Fibroblast of lung (primary cell): ENCODE results near the gene HDAC4. TPM values are rescaled to one million over a fixed set of nuclear protein-coding genes. Genes with fewer than 3 reads are reported as not detected.

Experiments
- DNase-seq, 2 donors: peaks; one replicate each; pipeline versions ENCODE4 v3.0.0 to v3.0.0-alpha.2; 2010; ENCODE audit warnings: low read depth in 2 of 2
- H2AFZ ChIP-seq: 2 replicates; pipeline ENCODE4 v1.5.1; 2012; ENCODE audit warnings: low read length, control low read depth, inconsistent platforms
- H3K27ac ChIP-seq: 2 replicates; pipeline ENCODE4 v1.5.1; 2011; ENCODE audit warnings: low read length, control low read depth; ENCODE audit not compliant: insufficient read depth
- H3K27me3 ChIP-seq: 2 replicates; pipeline ENCODE4 v1.5.1; 2011; ENCODE audit warnings: mild to moderate bottlenecking, low read length; ENCODE audit not compliant: control insufficient read depth, insufficient read depth
- H3K36me3 ChIP-seq: 2 replicates; pipeline ENCODE4 v1.5.1; 2011; ENCODE audit warnings: low read length; ENCODE audit not compliant: control insufficient read depth, insufficient read depth
- H3K4me1 ChIP-seq: 2 replicates; pipeline ENCODE4 v1.5.1; 2011; ENCODE audit warnings: low read length; ENCODE audit not compliant: control insufficient read depth, insufficient read depth; ENCODE audit errors: extremely low read depth
- H3K4me2 ChIP-seq: 2 replicates; pipeline ENCODE4 v1.5.1; 2011; ENCODE audit warnings: low read length, control low read depth; ENCODE audit not compliant: insufficient read depth; ENCODE audit errors: extremely low read depth
- H3K4me3 ChIP-seq, 4 experiments: fragments of 200-600 bp in 1 of 4; sonication (generic) in 1 of 4; replicated peaks in 1 of 4; 2 replicates each; pipeline ENCODE4 v1.5.1; 2011 to 2016; ENCODE audit warnings: low read length in 4 of 4, low read depth in 3 of 4, mild to moderate bottlenecking in 3 of 4, control low read depth in 2 of 4, inconsistent platforms in 1 of 4, mixed read lengths in 1 of 4; ENCODE audit not compliant: insufficient read depth in 1 of 4; ENCODE audit errors: control extremely low read depth in 1 of 4
- H3K79me2 ChIP-seq: 2 replicates; pipeline ENCODE4 v1.5.1; 2012; ENCODE audit warnings: mild to moderate bottlenecking, low read length, inconsistent platforms; ENCODE audit not compliant: control insufficient read depth, insufficient read depth
- H3K9ac ChIP-seq: 2 replicates; pipeline ENCODE4 v1.5.1; 2011; ENCODE audit warnings: mild to moderate bottlenecking, low read length, control low read depth; ENCODE audit not compliant: insufficient read depth
- H3K9me3 ChIP-seq: 2 replicates; pipeline ENCODE4 v1.5.1; 2012; ENCODE audit warnings: low read depth, low read length; ENCODE audit not compliant: control insufficient read depth, insufficient read depth
- H4K20me1 ChIP-seq: 2 replicates; pipeline ENCODE4 v1.5.1; 2011; ENCODE audit warnings: low read length; ENCODE audit not compliant: control insufficient read depth, insufficient read depth; ENCODE audit errors: extremely low read depth
- EZH2 ChIP-seq: IDR thresholded peaks from 2 replicates; pipeline ENCODE4 v1.5.1; 2012; ENCODE audit warnings: low read length, control low read depth, mild to moderate bottlenecking; ENCODE audit errors: missing control alignments
- polyA plus RNA-seq, 2 donors: library from polyadenylated mRNA; depleted of rRNA in 1 of 2; stranded (reverse) in 1 of 2; unstranded in 1 of 2; fragments of >200 nt; gene quantifications; 2 replicates each; pipeline ENCODE4 v1.2.1, GENCODE V29; 2011 to 2012; ENCODE audit warnings: missing spikeins in 1 of 2
- total RNA-seq: library from RNA; depleted of rRNA; stranded (reverse); fragments of >200 nt; gene quantifications from 2 replicates; pipeline ENCODE4 v1.2.1, GENCODE V29; 2014
- TF ChIP-seq, protein P1 (sequence below), 2 donors: IDR thresholded peaks in 1 of 2; conservative IDR thresholded peaks in 1 of 2; 1 replicate in 1 of 2; 2 replicates in 1 of 2; pipeline ENCODE4 v1.5.1; 2011 to 2012; ENCODE audit warnings: low read length in 2 of 2, control low read depth in 1 of 2, inconsistent platforms in 1 of 2, low read depth in 1 of 2, mild to moderate bottlenecking in 1 of 2

Gene HDAC4
- total and polyA plus RNA-seq, 2 donors (not counting 1 experiment from before 2014, with no cell fraction given) = 7.4 to 19.8 TPM

GRCh38 chr2:239145106-239145505, 255.7 kb downstream of the HDAC4 start:
- DNase-seq = no peak
- H3K27ac ChIP-seq = no peak overlapping the region
- H3K36me3 ChIP-seq = no peaks in the 10 kb centered on the region
- no peak overlapping the region for H3K4me2 ChIP-seq
- no peak for TF ChIP-seq EZH2
- TF ChIP-seq, protein P1, sequence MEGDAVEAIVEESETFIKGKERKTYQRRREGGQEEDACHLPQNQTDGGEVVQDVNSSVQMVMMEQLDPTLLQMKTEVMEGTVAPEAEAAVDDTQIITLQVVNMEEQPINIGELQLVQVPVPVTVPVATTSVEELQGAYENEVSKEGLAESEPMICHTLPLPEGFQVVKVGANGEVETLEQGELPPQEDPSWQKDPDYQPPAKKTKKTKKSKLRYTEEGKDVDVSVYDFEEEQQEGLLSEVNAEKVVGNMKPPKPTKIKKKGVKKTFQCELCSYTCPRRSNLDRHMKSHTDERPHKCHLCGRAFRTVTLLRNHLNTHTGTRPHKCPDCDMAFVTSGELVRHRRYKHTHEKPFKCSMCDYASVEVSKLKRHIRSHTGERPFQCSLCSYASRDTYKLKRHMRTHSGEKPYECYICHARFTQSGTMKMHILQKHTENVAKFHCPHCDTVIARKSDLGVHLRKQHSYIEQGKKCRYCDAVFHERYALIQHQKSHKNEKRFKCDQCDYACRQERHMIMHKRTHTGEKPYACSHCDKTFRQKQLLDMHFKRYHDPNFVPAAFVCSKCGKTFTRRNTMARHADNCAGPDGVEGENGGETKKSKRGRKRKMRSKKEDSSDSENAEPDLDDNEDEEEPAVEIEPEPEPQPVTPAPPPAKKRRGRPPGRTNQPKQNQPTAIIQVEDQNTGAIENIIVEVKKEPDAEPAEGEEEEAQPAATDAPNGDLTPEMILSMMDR (conservative IDR thresholded peaks at IDR 0.05 in 1 of 2, IDR thresholded peaks at IDR 0.05 in 1 of 2; ENCODE audit: low read depth in 1 of 2, low read length in 2 of 2) = no peak
- no peak overlapping the region for H3K4me3 ChIP-seq
- no peaks in the 10 kb centered on the region for H3K9me3 ChIP-seq
- H3K9ac ChIP-seq = no peak overlapping the region
- no peaks in the 10 kb centered on the region for H3K4me1 ChIP-seq
- no peaks in the 10 kb centered on the region for H3K79me2 ChIP-seq
- H4K20me1 ChIP-seq = no peaks in the 10 kb centered on the region
- no peak overlapping the region for H2AFZ ChIP-seq
- no peaks in the 10 kb centered on the region for H3K27me3 ChIP-seq

DNA sequence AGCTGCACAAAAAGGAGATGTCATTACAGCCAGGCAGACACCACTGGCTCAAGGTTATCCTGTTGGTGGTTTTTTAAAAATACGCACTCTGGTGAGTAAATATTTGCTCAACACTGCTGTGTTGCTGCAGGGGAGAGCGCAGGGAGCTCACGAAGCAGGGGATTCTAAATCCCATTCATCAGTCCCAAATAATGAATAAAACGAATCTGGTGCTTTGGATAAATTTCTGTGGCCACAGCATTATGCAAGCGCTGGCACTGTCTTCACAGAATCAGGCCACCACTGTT, 256.2 kb downstream of the HDAC4 start:
- Histone ChIP-seq H3K4me3 (no peak overlapping the region), H3K27me3 (no peaks in the 10 kb centered on the region), H3K4me1 (no peaks in the 10 kb centered on the region), H3K9ac (no peak overlapping the region), H3K27ac (no peak overlapping the region), H4K20me1 (no peaks in the 10 kb centered on the region), H3K36me3 (peaks cover under 1% of the 10 kb centered on the region), H3K9me3 (no peaks in the 10 kb centered on the region), H2AFZ (no peak overlapping the region), H3K4me2 (no peak overlapping the region), H3K79me2 (no peaks in the 10 kb centered on the region)
- DNase-seq = no peak
- TF ChIP-seq, protein P1 (conservative IDR thresholded peaks at IDR 0.05 in 1 of 2, IDR thresholded peaks at IDR 0.05 in 1 of 2; ENCODE audit: low read depth in 1 of 2, low read length in 2 of 2) = no peak
- TF ChIP-seq EZH2 = no peak

DNA sequence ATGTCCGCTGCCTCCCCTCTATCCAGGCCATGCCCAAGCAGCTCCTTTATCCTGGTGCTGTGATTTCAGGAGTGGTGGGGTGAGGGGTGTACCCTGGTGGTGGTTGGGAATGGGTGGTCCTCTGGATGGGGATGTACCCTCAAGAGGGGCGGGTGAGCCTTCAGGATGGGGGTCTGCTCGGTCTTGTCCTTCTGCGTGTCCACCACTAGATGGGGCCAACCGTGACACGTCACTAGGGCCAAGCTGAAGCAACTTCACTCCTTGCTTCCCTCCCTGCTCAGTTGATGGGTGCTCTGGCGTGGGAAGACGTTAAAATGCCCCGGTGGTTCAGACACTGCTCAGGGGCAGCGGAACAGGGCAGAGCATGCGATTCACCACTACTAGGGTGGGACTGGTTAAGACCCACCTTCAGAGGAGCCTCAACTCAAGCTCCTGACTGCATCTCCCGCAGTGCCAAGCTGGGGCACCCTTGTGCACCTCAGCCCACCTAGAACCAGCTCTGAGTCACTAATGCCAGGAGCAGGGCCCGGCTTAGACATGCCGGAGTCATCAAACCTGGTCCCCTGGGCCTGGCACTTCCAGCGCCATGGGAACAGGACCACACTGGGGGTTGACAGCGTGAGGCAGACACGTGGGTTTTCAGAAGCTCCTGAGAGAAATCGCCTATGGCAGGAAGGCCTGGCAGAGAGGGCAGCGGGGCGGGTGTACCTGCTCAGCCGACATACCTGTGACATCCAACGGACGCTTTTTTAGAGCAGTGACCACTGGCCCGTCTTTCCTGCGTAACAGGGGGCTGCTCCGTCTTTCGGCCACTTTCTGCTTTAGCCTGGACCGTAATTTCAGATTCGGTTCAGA, 256.7 kb downstream of the HDAC4 start:
- Histone ChIP-seq H3K4me1 (no peaks in the 10 kb centered on the region), H3K4me3 (no peak overlapping the region), H2AFZ (no peak overlapping the region), H3K9ac (no peak overlapping the region), H3K27me3 (no peaks in the 10 kb centered on the region), H3K27ac (no peak overlapping the region), H3K79me2 (no peaks in the 10 kb centered on the region), H3K4me2 (no peak overlapping the region), H3K9me3 (no peaks in the 10 kb centered on the region), H4K20me1 (no peaks in the 10 kb centered on the region), H3K36me3 (peaks cover 2% of the 10 kb centered on the region)
- TF ChIP-seq, protein P1 (conservative IDR thresholded peaks at IDR 0.05 in 1 of 2, IDR thresholded peaks at IDR 0.05 in 1 of 2; ENCODE audit: low read depth in 1 of 2, low read length in 2 of 2) = peak; percentile 66 to 77
- no peak for TF ChIP-seq EZH2
- peak; percentile 45 to 63 for DNase-seq
